Measurements from ENCODE around the gene IBA57.

DNA sequence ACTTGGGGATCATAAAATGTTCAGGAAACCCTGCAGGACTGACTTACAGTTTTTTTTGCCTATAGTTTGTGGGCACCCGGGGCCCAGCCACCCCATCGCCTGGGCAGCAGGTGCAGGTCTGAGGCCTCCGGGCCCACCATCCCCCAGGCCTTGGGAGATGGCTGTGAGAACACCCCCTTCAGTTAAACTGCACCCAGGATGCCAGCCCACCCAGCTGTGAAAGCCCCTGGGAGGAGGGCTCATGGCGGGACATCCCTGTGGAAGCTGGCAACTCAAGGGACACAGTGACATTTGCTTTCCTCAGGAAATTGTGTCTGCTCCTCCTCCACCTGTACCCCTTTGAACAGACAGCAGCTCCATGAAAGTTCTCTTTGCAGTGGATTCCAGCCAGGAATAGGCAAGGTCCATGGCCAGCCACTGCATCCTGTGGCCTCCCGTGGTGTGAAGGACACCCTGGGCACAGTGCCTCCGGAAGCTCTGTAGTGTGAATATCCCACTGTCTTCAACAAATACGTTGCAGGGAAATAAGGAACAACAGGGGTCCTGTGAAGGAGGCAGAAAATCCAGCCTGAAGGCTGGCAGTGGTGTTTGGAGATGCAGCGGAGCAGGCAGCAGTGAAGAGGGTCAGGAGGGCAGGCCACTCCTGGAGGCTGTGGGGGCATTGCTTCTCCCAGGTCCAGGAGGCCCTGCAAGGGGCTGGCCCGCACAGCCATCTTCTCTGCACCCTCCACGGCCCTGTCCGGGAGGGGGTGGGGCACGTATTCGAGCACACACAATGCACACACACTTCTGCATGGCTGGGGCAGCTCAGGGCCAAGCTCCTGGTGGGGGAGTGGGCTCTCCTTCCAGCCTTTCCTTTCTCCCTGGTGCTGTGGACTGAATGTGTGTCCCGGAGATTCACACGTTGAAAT is 40.2 kb downstream of the IBA57 start:
- TF ChIP-seq POLR2AphosphoS5 (IDR thresholded peaks at IDR 0.05; ENCODE audit: borderline replicate concordance, low read depth, low read length) (no peak), EZH2 (IDR thresholded peaks at IDR 0.05) (no peak)
